GM12878 (cell line): ENCODE measurements around the gene CCL23. TPM values are rescaled to one million over a fixed set of nuclear protein-coding genes. Genes with fewer than 3 reads are reported as not detected.

Source experiments
- ATAC-seq: fragments of 200-7000 bp; cut with Tn5 transposase; 3 replicates; pipeline ENCODE4 v1.9.1; 2020; ENCODE audit warnings: mild to moderate bottlenecking, moderate library complexity
- BruUV-seq: library from RNA; stranded (reverse); fragments of 400-500 nt; replicated peaks from 2 replicates; lab custom pipeline; 2021; lab: Mats Ljungman, UMichigan
- CTCF ChIA-PET: fragments of 300-600 bp; sonication (Branson Sonifier 250); formaldehyde crosslinking; extraction: SDS; loops from one replicate; lab custom pipeline; 2021; ENCODE audit warnings: inconsistent platforms; lab: Yijun Ruan, JAX
- POLR2A ChIA-PET: fragments of 350-600 bp; formaldehyde crosslinking; extraction: SDS; loops from one replicate; lab custom pipeline; 2021; ENCODE audit warnings: inconsistent platforms; lab: Charles Lee
- RAD21 ChIA-PET: fragments of 300-600 bp; sonication (Branson Sonifier 250); formaldehyde crosslinking; loops from one replicate; lab custom pipeline; 2023; ENCODE audit warnings: antibody characterized with exemption; ENCODE audit not compliant: unreplicated experiment; lab: Charles Lee
- SMC1A ChIA-PET: fragments of 300-600 bp; sonication (Branson Sonifier 250); formaldehyde crosslinking; loops from one replicate; lab custom pipeline; 2023; ENCODE audit not compliant: unreplicated experiment, uncharacterized antibody; lab: Charles Lee
- DNase-seq: peaks from one replicate; pipeline ENCODE4 v3.0.0-alpha.2; 2011; ENCODE audit warnings: low read depth, low spot score
- FAIRE-seq: peaks from 3 replicates; lab custom pipeline; 2011; peaks lifted over from hg19 to GRCh38; lab: Jason Lieb, UNC
- H2AFZ ChIP-seq: 2 replicates; pipeline ENCODE4 v1.6.0; 2011; ENCODE audit warnings: low read depth, low read length, control low read depth; ENCODE audit not compliant: control insufficient read depth
- H3K27ac ChIP-seq: 2 replicates; pipeline ENCODE4 v1.5.1; 2011; ENCODE audit warnings: control low read depth; ENCODE audit not compliant: control insufficient read depth, insufficient read depth
- H3K27me3 ChIP-seq, 2 experiments: replicated peaks in 1 of 2; 2 replicates each; pipeline versions ENCODE4 v1.6.0 to v1.6.1; 2011; ENCODE audit warnings: low read length in 1 of 2; ENCODE audit not compliant: control insufficient read depth in 2 of 2, insufficient read depth in 2 of 2
- H3K36me3 ChIP-seq, 2 experiments: 2 replicates each; pipeline ENCODE4 v1.5.1; 2011; ENCODE audit warnings: low read length in 1 of 2; ENCODE audit not compliant: control insufficient read depth in 2 of 2, insufficient read depth in 2 of 2
- H3K4me1 ChIP-seq: 2 replicates; pipeline ENCODE4 v1.6.1; 2011; ENCODE audit warnings: mild to moderate bottlenecking, low read length, moderate library complexity, mixed read lengths; ENCODE audit not compliant: control insufficient read depth, insufficient read depth
- H3K4me2 ChIP-seq: 2 replicates; pipeline ENCODE4 v1.6.0; 2011; ENCODE audit warnings: control low read depth; ENCODE audit not compliant: control insufficient read depth, insufficient read depth
- H3K4me3 ChIP-seq: fragments of 200-600 bp; sonication (generic); 2 replicates; pipeline ENCODE4 v1.5.1; 2016
- H3K79me2 ChIP-seq: 2 replicates; pipeline ENCODE4 v1.6.0; 2011; ENCODE audit warnings: low read length; ENCODE audit not compliant: control insufficient read depth, insufficient read depth
- H3K9ac ChIP-seq: 2 replicates; pipeline ENCODE4 v1.8.0; 2011; ENCODE audit warnings: low read length, control low read depth, mixed read lengths; ENCODE audit not compliant: control insufficient read depth, insufficient read depth
- H3K9me3 ChIP-seq: replicated peaks from 3 replicates; pipeline ENCODE4 v1.5.1; 2011; ENCODE audit warnings: mild to moderate bottlenecking, low read length; ENCODE audit not compliant: control insufficient read depth, insufficient read depth
- H4K20me1 ChIP-seq: 2 replicates; pipeline ENCODE4 v1.6.0; 2011; ENCODE audit not compliant: control insufficient read depth, insufficient read depth
- ATF7 ChIP-seq: fragments of 450-650 bp; IDR thresholded peaks from 2 replicates; pipeline ENCODE4 v1.6.1; 2016; ENCODE audit warnings: low read depth, mild to moderate bottlenecking
- CBX5 ChIP-seq: sonication (generic); IDR thresholded peaks from 2 replicates; pipeline ENCODE4 v1.6.1; 2016; ENCODE audit warnings: low read depth, moderate library complexity, mild to moderate bottlenecking, inconsistent platforms
- ESRRA ChIP-seq: IDR thresholded peaks from 2 replicates; pipeline ENCODE4 v1.6.1; 2012; ENCODE audit warnings: mild to moderate bottlenecking, low read length, improper control_type of control experiment
- HDGF ChIP-seq: fragments of 450-650 bp; IDR thresholded peaks from 2 replicates; pipeline ENCODE4 v1.6.1; 2016; ENCODE audit warnings: antibody characterized with exemption
- IRF4 ChIP-seq: IDR thresholded peaks from 2 replicates; pipeline ENCODE4 v1.6.1; 2011; ENCODE audit warnings: low read depth, low read length
- LARP7 ChIP-seq: fragments of 450-650 bp; IDR thresholded peaks from 2 replicates; pipeline ENCODE4 v1.6.1; 2017; ENCODE audit warnings: mild to moderate bottlenecking
- MEF2B ChIP-seq: fragments of 450-650 bp; IDR thresholded peaks from 2 replicates; pipeline ENCODE4 v1.6.1; 2018; ENCODE audit warnings: mild to moderate bottlenecking, moderate library complexity; ENCODE audit not compliant: partially characterized antibody, poor library complexity, severe bottlenecking
- MYC ChIP-seq: IDR thresholded peaks from 2 replicates; pipeline ENCODE4 v1.6.1; 2011; ENCODE audit warnings: mild to moderate bottlenecking, low read length, moderate library complexity, inconsistent platforms; ENCODE audit not compliant: insufficient read depth, insufficient replicate concordance, insufficient read length, severe bottlenecking
- NFYA ChIP-seq: IDR thresholded peaks from 2 replicates; pipeline ENCODE4 v1.6.1; 2011; ENCODE audit warnings: low read depth, mild to moderate bottlenecking, low read length, improper control_type of control experiment, borderline replicate concordance
- SIX5 ChIP-seq: IDR thresholded peaks from 2 replicates; pipeline ENCODE4 v1.6.1; 2011; ENCODE audit warnings: mild to moderate bottlenecking, low read depth, low read length, moderate library complexity; ENCODE audit not compliant: severe bottlenecking
- SP1 ChIP-seq: IDR thresholded peaks from one replicate; pipeline ENCODE4 v1.6.1; 2011; ENCODE audit warnings: low read depth, low read length
- YBX1 ChIP-seq: fragments of 450-650 bp; IDR thresholded peaks from 2 replicates; pipeline ENCODE4 v1.6.1; 2016; ENCODE audit warnings: antibody characterized with exemption
- ZNF217 ChIP-seq: fragments of 450-650 bp; IDR thresholded peaks from 2 replicates; pipeline ENCODE4 v1.6.1; 2017; ENCODE audit warnings: antibody characterized with exemption, mild to moderate bottlenecking
- ZNF384 ChIP-seq: IDR thresholded peaks from 2 replicates; pipeline ENCODE4 v1.6.1; 2012; ENCODE audit warnings: low read depth, mild to moderate bottlenecking, low read length, improper control_type of control experiment, borderline replicate concordance
- WGBS: methylation state at CpG from one replicate; pipeline ENCODE4 v1.1.6; 2016; ENCODE audit warnings: low lambda C conversion rate; ENCODE audit not compliant: insufficient replicate concordance, insufficient coverage; ENCODE audit errors: missing lambda C conversion rate; 5-methylcytosine and 5-hydroxymethylcytosine counted together
- in situ Hi-C: fragments of 300-500 bp; cut with MboI; formaldehyde crosslinking; loops from 9 replicates; pipeline ENCODE4 v1.14.3; 2018; ENCODE audit warnings: mixed read lengths
- intact Hi-C: fragments of 100-400 bp; cut with micrococcal nuclease; formaldehyde crosslinking; loops from one replicate; pipeline ENCODE4 v1.14.2; 2022; ENCODE audit not compliant: unreplicated experiment
- polyA plus RNA-seq, 11 experiments: library from polyadenylated mRNA; depleted of rRNA in 4 of 11; unstranded in 6 of 11; stranded (reverse) in 5 of 11; fragments of >200 nt; fragmentation: Nextera tagmentation in 4 of 11; fragmentation: Illumina TruSeq in 1 of 11; extraction: Ambion mirVana in 4 of 11; extraction: Trizol in 1 of 11; gene quantifications; 1 replicate in 1 of 11; 2 replicates in 10 of 11; pipeline versions ENCODE4 v1.2.1 to v1.2.3, GENCODE V29; 2011 to 2016; ENCODE audit warnings: inconsistent platforms in 2 of 11, missing spikeins in 2 of 11, low read depth in 1 of 11
- total RNA-seq, 4 experiments: library from RNA; depleted of rRNA in 3 of 4; stranded (reverse); fragments of >200 nt in 3 of 4; fragmentation: Illumina TruSeq in 1 of 4; extraction: Trizol in 1 of 4; gene quantifications; 2 replicates each; pipeline versions ENCODE4 v1.2.1 to v1.2.3, GENCODE V29; 2013 to 2021
- TF ChIP-seq, protein P1 (sequence below): IDR thresholded peaks from 2 replicates; pipeline ENCODE4 v1.6.1; 2012; ENCODE audit warnings: low read depth, low read length, improper control_type of control experiment
- TF ChIP-seq, protein P2 (sequence below): fragments of 450-650 bp; formaldehyde crosslinking; IDR thresholded peaks from 2 replicates; pipeline ENCODE4 v1.5.0; 2022; ENCODE audit warnings: mild to moderate bottlenecking, missing genetic modification characterization
- TF ChIP-seq, protein P3 (sequence below): fragments of 450-650 bp; conservative IDR thresholded peaks from 2 replicates; pipeline ENCODE4 v1.6.1; 2017; ENCODE audit warnings: mild to moderate bottlenecking, moderate library complexity
- TF ChIP-seq, protein P4 (sequence below): fragments of 450-650 bp; IDR thresholded peaks from 2 replicates; pipeline ENCODE4 v1.6.1; 2017; ENCODE audit warnings: borderline replicate concordance

The CCL23 gene
- total and polyA plus RNA-seq, 10 of the 15 experiments (the other 5 are each of a cell fraction or from before 2014, with no cell fraction given), result 0.15 to 0.62 (median 0.41) TPM; not detected in 6

DNA sequence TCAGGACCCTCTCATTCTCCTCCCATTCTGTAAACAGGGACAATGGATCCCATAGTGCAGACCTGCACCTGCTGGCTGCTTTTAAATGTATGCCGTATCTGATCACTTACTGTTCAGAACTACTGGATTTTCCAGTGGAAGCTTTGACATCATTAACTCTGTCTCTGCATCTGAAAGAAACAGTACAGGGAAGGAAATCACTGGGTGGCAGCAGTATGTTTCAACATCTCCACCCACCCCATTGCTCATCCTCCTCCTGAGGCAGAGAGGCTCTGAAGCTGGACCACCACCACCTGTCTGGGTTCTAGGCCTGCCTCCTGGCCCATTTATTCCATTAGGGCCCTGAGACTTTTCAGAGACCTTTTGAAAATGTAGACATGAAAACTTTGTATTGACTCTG lies 19.0 kb downstream of the CCL23 start:
- intact Hi-C loops, result no loop called here
- CTCF ChIA-PET, result interaction anchor here (1.5 kb wide), 1 partner anchor 83 kb away, joined by 3 read pairs; no protein-coding TSS in a partner anchor
- RAD21 ChIA-PET, result interaction anchor here (1.3 to 1.4 kb wide), 2 partner anchors 16 to 23 kb away, joined by 3 read pairs; no protein-coding TSS in a partner anchor
- ATAC-seq (no peak), DNase-seq (no peak), FAIRE-seq (no peak)
- no TSS peak for BruUV-seq
- in situ Hi-C loops, result no loop called here
- TF ChIP-seq ZNF217, result no peak
- no peak for TF ChIP-seq ATF7
- TF ChIP-seq, protein P1, sequence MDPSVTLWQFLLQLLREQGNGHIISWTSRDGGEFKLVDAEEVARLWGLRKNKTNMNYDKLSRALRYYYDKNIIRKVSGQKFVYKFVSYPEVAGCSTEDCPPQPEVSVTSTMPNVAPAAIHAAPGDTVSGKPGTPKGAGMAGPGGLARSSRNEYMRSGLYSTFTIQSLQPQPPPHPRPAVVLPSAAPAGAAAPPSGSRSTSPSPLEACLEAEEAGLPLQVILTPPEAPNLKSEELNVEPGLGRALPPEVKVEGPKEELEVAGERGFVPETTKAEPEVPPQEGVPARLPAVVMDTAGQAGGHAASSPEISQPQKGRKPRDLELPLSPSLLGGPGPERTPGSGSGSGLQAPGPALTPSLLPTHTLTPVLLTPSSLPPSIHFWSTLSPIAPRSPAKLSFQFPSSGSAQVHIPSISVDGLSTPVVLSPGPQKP, result no peak
- no peak for TF ChIP-seq NFYA
- TF ChIP-seq CBX5, result no peak
- TF ChIP-seq HDGF, result no peak
- no peak for TF ChIP-seq SIX5
- TF ChIP-seq ESRRA, result no peak
- no peak for TF ChIP-seq IRF4
- no peak for TF ChIP-seq MEF2B
- TF ChIP-seq, protein P2, sequence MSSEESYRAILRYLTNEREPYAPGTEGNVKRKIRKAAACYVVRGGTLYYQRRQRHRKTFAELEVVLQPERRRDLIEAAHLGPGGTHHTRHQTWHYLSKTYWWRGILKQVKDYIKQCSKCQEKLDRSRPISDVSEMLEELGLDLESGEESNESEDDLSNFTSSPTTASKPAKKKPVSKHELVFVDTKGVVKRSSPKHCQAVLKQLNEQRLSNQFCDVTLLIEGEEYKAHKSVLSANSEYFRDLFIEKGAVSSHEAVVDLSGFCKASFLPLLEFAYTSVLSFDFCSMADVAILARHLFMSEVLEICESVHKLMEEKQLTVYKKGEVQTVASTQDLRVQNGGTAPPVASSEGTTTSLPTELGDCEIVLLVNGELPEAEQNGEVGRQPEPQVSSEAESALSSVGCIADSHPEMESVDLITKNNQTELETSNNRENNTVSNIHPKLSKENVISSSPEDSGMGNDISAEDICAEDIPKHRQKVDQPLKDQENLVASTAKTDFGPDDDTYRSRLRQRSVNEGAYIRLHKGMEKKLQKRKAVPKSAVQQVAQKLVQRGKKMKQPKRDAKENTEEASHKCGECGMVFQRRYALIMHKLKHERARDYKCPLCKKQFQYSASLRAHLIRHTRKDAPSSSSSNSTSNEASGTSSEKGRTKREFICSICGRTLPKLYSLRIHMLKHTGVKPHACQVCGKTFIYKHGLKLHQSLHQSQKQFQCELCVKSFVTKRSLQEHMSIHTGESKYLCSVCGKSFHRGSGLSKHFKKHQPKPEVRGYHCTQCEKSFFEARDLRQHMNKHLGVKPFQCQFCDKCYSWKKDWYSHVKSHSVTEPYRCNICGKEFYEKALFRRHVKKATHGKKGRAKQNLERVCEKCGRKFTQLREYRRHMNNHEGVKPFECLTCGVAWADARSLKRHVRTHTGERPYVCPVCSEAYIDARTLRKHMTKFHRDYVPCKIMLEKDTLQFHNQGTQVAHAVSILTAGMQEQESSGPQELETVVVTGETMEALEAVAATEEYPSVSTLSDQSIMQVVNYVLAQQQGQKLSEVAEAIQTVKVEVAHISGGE (CRISPR knock-in tag), result no peak
- TF ChIP-seq YBX1, result no peak
- no peak for TF ChIP-seq LARP7
- no peak for TF ChIP-seq SP1
- TF ChIP-seq MYC, result no peak
- TF ChIP-seq, protein P3, sequence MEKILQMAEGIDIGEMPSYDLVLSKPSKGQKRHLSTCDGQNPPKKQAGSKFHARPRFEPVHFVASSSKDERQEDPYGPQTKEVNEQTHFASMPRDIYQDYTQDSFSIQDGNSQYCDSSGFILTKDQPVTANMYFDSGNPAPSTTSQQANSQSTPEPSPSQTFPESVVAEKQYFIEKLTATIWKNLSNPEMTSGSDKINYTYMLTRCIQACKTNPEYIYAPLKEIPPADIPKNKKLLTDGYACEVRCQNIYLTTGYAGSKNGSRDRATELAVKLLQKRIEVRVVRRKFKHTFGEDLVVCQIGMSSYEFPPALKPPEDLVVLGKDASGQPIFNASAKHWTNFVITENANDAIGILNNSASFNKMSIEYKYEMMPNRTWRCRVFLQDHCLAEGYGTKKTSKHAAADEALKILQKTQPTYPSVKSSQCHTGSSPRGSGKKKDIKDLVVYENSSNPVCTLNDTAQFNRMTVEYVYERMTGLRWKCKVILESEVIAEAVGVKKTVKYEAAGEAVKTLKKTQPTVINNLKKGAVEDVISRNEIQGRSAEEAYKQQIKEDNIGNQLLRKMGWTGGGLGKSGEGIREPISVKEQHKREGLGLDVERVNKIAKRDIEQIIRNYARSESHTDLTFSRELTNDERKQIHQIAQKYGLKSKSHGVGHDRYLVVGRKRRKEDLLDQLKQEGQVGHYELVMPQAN, result no peak
- no peak for TF ChIP-seq ZNF384
- TF ChIP-seq, protein P4, sequence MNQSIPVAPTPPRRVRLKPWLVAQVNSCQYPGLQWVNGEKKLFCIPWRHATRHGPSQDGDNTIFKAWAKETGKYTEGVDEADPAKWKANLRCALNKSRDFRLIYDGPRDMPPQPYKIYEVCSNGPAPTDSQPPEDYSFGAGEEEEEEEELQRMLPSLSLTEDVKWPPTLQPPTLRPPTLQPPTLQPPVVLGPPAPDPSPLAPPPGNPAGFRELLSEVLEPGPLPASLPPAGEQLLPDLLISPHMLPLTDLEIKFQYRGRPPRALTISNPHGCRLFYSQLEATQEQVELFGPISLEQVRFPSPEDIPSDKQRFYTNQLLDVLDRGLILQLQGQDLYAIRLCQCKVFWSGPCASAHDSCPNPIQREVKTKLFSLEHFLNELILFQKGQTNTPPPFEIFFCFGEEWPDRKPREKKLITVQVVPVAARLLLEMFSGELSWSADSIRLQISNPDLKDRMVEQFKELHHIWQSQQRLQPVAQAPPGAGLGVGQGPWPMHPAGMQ, result no peak
- Histone ChIP-seq H3K4me1 (peaks cover 20% of the 10 kb centered on the region), H3K27me3 (no peaks in the 10 kb centered on the region), H3K36me3 (no peaks in the 10 kb centered on the region), H4K20me1 (no peaks in the 10 kb centered on the region), H3K27ac (no peak overlapping the region), H3K4me2 (no peak overlapping the region), H3K79me2 (no peaks in the 10 kb centered on the region), H3K9ac (no peak overlapping the region), H2AFZ (no peak overlapping the region), H3K9me3 (peaks cover 1% of the 10 kb centered on the region; the same call in 2 of the 3 replicates), H3K4me3 (no peak overlapping the region)
- SMC1A ChIA-PET, result interaction anchor here (0.8 to 1.8 kb wide), 3 partner anchors 20 to 73 kb away, joined by 3 to 5 read pairs (median 5); no protein-coding TSS in a partner anchor
- POLR2A ChIA-PET, result no interaction called here
- 89% methylated on average over 1 of the region's 1 CpG for WGBS
